IPS-18c (cell line): ENCODE results near the gene RWDD3.
A peak's percentile ranks its signal among the peaks of the same experiment; 100 is the strongest.

Source experiments
- H3K4me3 ChIP-seq: 2 replicates; pipeline ENCODE4 v1.7.0; 2013; ENCODE audit warnings: low read depth, mild to moderate bottlenecking, low read length, moderate library complexity; ENCODE audit not compliant: insufficient read depth
- H3K9me3 ChIP-seq: one replicate; pipeline ENCODE4 v1.6.1; 2013; ENCODE audit warnings: mild to moderate bottlenecking, low read length, moderate library complexity; ENCODE audit not compliant: control insufficient read depth, insufficient read depth

RWDD3 gene

GRCh38 chr1:95233737-95234500, at the start of gene RWDD3:
TSS of gene RWDD3 (plus strand) at chr1:95234210. CDS start at chr1:95234231, 21 bp downstream.
- Histone ChIP-seq H3K9me3 (no peaks in the 10 kb centered on the region), H3K4me3 (peak within 1 kb of the TSS; percentile 91)

- Histone ChIP-seq H3K4me3 (no peak overlapping the region), H3K9me3 (no peaks in the 10 kb centered on the region)
Observed at GRCh38 chr1:95186149-95186548, 47.9 kb upstream of the RWDD3 start.

- Histone ChIP-seq H3K4me3 (no peak overlapping the region), H3K9me3 (no peaks in the 10 kb centered on the region)
Observed at GRCh38 chr1:95193591-95193990, 40.4 kb upstream of the RWDD3 start.

- Histone ChIP-seq H3K9me3 (no peaks in the 10 kb centered on the region), H3K4me3 (no peak overlapping the region)
Observed at GRCh38 chr1:95195046-95195445, 39.0 kb upstream of the RWDD3 start.

- H3K4me3 ChIP-seq, result no peak overlapping the region
- no peaks in the 10 kb centered on the region for H3K9me3 ChIP-seq
Observed at GRCh38 chr1:95196017-95196416, 38.0 kb upstream of the RWDD3 start.

GRCh38 chr1:95197616-95198252, 36.3 kb upstream of the RWDD3 start:
- Histone ChIP-seq H3K9me3 (no peaks in the 10 kb centered on the region), H3K4me3 (no peak overlapping the region)

GRCh38 chr1:95201905-95202304, 32.1 kb upstream of the RWDD3 start:
- Histone ChIP-seq H3K9me3 (no peaks in the 10 kb centered on the region), H3K4me3 (no peak overlapping the region)

- no peak overlapping the region for H3K4me3 ChIP-seq
- no peaks in the 10 kb centered on the region for H3K9me3 ChIP-seq
Observed at GRCh38 chr1:95203908-95204437, 30.0 kb upstream of the RWDD3 start.

GRCh38 chr1:95206514-95206913, 27.5 kb upstream of the RWDD3 start:
- Histone ChIP-seq H3K4me3 (no peak overlapping the region), H3K9me3 (no peaks in the 10 kb centered on the region)

- Histone ChIP-seq H3K4me3 (no peak overlapping the region), H3K9me3 (no peaks in the 10 kb centered on the region)
Observed at GRCh38 chr1:95207223-95207935, 26.6 kb upstream of the RWDD3 start.

- H3K9me3 ChIP-seq, result no peaks in the 10 kb centered on the region
- no peak overlapping the region for H3K4me3 ChIP-seq
Observed at GRCh38 chr1:95208876-95209275, 25.1 kb upstream of the RWDD3 start.

GRCh38 chr1:95209291-95209690, 24.7 kb upstream of the RWDD3 start:
- Histone ChIP-seq H3K9me3 (no peaks in the 10 kb centered on the region), H3K4me3 (no peak overlapping the region)

GRCh38 chr1:95216292-95216990, 17.6 kb upstream of the RWDD3 start:
- Histone ChIP-seq H3K9me3 (no peaks in the 10 kb centered on the region), H3K4me3 (no peak overlapping the region)

- no peaks in the 10 kb centered on the region for H3K9me3 ChIP-seq
- H3K4me3 ChIP-seq, result no peak overlapping the region
Observed at GRCh38 chr1:95217371-95217770, 16.6 kb upstream of the RWDD3 start.

GRCh38 chr1:95219407-95219806, 14.6 kb upstream of the RWDD3 start:
- no peak overlapping the region for H3K4me3 ChIP-seq

GRCh38 chr1:95221306-95221705, 12.7 kb upstream of the RWDD3 start:
- Histone ChIP-seq H3K4me3 (no peak overlapping the region), H3K9me3 (no peaks in the 10 kb centered on the region)

More at GRCh38 chr1:95219407-95219806, 14.6 kb upstream of the RWDD3 start:
- no peaks in the 10 kb centered on the region for H3K9me3 ChIP-seq

- H3K4me3 ChIP-seq, result no peak overlapping the region
- H3K9me3 ChIP-seq, result no peaks in the 10 kb centered on the region
Observed at GRCh38 chr1:95222629-95223028, 11.4 kb upstream of the RWDD3 start.
